Muscle of arm (tissue), 12 donors: ENCODE results near the gene CHST11. TPM values are rescaled to one million over a fixed set of nuclear protein-coding genes. Genes with fewer than 3 reads are reported as not detected.

Experiments
- DNase-seq: peaks from one replicate; pipeline ENCODE4 v3.0.0-alpha.2; 2013
- polyA plus RNA-seq, 12 donors: library from polyadenylated mRNA; unstranded; fragments of 120-200 nt; gene quantifications; one replicate each; pipeline ENCODE4 v1.2.1, GENCODE V29; 2013; ENCODE audit not compliant: insufficient read length in 12 of 12

CHST11 gene
- polyA plus RNA-seq, 12 donors = 1.4 to 13.3 (median 2.7) TPM; not detected in 1

- no peak for DNase-seq
Observed at GRCh38 chr12:104426926-104427546, 29.7 kb upstream of the CHST11 start.

DNA sequence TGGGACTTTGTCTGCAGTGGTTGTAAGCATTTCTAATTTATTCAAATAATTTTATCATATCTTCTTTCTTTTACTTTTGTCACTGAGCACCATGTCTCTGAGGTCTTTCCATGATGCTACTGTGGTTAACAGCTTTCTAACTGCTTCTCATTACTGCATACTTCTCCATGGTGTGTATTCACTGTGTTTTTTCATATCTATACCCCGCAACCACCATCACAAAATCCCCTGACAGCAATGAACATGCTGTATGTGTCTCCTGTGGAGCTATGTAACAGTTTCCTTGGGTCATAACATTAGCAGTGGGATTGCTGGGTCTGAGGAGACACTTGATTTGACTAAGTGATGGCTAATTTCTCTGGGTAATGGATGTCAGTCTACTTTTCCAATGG is 29.2 kb upstream of the CHST11 start:
- no peak for DNase-seq

DNA sequence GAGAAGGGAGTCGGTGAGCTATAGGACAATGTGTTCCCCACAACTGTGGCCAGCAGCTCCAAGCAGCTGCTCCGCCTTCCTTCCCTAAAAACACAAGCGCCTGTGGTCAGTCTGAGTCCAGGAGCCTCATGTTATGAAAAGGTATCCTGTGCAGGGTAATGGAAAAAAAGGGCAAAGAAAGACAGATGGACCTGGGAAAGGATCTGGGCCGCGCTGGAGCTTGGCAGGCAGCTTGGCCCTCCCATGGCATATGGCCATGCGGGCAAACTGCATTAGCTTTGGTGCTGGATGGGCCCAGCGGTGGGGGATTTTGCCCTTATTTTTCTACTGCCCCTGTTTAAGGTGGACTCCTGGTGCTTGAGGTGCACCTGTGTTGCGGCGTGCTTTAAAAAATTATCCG is 23.7 kb upstream of the CHST11 start:
- no peak for DNase-seq

DNA sequence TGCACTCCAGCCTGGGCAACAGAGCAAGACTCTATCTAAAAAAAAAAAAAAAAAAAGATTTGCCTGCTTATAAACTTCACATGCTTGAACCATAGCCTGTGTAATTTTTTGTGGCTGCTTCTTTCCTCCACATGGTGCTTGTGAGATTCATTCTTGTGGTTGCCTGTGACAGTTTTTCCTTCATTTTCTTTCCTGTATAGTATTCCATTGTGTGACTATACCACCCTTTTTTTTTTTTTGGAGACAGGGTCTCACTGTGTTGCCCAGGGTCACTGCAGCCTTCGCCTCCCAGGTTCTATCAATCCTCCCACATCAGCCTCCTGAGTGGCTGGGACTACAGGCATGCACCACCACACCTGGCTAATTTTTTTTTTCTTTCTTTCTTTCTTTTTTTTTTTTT is 22.6 kb upstream of the CHST11 start:
- no peak for DNase-seq

- DNase-seq = no peak
Observed at GRCh38 chr12:104435175-104435574, 21.6 kb upstream of the CHST11 start.

GRCh38 chr12:104435765-104436164 is 21.0 kb upstream of the CHST11 start:
- no peak for DNase-seq

DNA sequence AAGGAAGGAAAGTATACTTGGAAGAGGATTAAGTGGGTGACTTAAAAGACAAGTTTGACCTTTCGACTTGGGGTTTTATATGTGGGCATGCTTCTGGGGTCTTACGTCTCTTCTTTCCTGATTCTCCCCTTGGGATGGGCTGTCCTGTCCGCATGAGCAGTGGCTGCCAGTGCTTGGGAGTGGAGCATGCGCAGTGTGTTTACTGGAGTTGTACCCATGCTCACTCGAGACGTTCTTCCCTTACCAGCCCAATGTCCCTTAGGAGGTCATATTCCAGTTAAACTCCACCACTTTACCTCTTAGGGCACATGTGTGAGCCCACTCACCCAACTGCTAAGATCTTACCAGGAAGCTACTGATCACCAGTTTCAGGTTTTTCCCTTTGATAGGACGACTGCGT is 20.0 kb upstream of the CHST11 start:
- no peak for DNase-seq

DNA sequence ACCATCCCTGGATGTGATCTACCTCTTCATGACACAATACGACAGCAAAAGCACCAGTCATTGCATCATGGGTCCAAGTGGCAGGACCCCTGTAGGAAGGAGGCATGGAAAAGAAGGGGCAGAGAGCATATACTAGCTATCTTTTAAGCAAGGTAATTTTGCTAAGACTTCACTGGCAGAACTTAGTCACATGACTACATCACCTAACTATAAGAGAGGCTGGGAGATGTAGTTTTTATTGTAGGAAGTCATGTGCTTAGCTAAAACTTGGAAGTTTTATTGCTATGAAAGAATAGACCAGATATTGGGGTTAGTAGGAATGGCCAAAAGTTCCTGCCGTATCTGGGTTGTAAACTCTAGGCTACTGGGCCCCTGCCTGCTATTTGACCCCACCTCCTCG is 18.6 kb upstream of the CHST11 start:
- no peak for DNase-seq

DNA sequence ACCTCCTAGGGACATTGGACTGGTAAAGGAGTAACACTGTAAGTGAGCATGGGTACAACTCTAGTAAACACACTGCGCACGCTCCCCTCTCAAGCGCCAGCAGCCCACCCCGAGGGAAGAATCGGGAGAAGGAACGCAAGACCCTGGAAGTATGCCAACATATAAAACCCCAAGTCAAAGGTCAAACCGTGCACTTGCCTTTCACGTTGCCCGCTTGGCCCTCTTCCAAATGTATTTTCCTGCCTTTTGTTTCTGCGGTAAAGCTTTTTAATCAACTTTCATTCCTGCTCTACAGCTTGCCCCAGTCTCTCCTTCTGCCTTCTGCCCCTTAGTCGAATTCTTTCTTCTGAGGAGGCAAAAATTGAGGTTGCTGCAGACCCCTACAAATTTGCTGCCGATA is 17.6 kb upstream of the CHST11 start:
- DNase-seq = no peak

DNA sequence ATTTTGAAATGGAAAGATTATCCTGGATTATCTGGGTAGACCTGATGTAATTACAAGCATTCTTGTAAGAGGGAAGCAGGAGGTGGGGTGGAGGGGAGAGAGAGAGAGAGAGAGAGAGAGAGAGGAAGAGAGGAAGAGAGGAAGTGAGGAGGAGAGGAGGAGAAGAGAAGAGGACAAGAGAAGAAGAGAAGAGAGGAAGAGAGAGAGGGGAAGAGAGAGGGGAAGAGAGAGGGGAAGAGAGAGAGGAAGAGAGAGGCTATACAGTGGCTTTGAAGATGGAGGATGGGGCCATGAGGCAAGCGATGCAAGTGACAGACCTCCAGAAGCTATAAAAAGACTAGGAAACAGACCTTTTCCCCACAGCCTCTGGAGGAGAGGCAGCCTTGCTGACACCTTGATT is 13.7 kb upstream of the CHST11 start:
- DNase-seq = no peak

DNA sequence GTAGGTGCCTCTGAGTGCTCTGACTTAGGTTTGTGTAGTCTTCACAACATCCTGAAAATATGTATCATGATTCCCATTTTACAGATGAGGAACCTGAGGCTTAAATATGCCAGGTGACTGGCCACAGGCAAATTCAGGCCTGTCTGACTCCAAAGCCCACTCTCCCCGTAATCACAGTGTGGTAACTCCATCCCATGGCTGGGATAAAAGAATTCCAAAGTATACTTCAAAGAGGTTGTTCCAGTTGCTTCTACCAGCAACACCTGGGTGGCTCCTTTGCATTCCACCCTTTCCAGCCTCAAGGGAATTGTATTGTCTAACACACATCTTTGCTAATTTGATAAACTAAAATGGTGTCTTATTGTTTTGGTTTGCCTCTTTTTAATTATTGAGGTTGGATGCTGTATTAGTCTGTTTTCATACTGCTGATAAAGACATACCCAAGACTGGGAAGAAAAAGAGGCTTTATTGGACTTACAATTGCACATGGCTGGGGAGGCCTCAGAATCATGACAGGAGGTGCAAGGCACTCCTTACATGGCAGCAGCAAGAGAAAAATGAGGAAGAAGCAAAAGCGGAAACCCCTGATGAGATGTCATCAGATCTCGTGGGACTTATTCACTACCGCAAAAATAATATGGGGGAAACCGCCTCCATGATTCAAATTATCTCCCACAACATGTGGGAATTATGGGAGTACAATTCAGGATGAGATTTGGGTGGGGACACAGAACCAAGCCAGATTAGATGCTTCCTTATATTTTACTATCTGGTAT is 9.9 kb upstream of the CHST11 start:
- no peak for DNase-seq

GRCh38 chr12:104448031-104448430 is 8.7 kb upstream of the CHST11 start:
- DNase-seq = no peak

- DNase-seq = no peak
Observed at GRCh38 chr12:104448451-104448850, 8.3 kb upstream of the CHST11 start.

DNA sequence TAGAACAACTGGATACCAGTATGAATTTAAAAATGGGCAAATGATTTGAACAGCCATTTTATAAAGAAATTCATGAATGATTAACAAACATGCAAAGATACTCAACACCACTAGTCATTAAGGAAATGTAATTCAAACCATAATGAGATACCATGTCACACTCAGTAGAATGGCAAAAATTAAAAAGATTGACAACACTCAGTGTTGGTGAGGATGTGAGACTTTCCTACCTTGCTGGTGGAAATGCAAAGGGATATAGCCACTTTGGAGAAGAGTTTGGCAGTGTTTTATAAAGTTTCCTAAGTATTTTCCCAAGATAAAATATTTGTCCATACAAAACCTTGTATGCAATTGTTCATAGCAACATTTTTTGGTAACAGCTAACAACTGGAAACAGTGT is 6.0 kb upstream of the CHST11 start:
- no peak for DNase-seq

DNA sequence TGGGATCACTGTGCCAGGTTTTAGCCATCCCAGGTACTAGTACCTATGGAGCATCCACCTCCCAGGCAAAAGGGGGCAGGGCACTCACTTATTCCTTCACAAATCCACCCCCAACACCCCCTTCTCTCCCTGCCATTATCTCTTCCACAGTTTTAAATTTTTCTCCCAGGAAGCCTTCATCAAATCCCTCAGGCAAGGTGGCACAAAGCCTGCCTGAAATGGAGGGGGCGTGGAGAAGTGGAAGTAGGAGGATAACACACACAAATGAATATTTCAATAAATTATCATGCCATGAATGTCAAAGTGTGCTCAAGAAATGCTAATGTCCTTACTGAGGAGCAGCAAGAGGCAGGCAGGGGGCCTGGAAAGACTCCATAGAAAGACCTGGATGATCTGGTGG is 4.7 kb upstream of the CHST11 start:
- DNase-seq = no peak

DNA sequence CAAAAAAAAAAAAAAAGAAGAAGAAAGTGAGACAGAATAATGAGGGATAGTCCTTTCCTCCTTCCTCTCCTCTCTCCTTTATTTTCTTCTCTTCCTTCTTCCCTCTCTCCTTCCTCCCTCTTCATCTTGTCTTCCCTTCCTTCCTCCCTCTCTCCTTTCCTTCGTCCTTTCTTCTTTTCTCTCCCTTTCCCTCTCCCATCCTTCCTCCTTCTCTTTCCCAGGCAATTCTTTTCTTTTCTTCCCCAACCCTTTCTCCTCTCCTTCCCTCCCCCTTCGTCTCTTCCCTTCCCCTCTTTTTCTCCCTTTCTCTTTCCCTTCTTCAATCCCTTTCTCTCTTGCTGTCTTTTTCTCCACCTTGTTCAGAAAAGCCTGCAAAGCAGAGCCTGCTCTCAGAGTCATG is 3.6 kb upstream of the CHST11 start:
- DNase-seq = no peak

GRCh38 chr12:104454997-104455396 is 1.8 kb upstream of the CHST11 start:
- DNase-seq = no peak

DNA sequence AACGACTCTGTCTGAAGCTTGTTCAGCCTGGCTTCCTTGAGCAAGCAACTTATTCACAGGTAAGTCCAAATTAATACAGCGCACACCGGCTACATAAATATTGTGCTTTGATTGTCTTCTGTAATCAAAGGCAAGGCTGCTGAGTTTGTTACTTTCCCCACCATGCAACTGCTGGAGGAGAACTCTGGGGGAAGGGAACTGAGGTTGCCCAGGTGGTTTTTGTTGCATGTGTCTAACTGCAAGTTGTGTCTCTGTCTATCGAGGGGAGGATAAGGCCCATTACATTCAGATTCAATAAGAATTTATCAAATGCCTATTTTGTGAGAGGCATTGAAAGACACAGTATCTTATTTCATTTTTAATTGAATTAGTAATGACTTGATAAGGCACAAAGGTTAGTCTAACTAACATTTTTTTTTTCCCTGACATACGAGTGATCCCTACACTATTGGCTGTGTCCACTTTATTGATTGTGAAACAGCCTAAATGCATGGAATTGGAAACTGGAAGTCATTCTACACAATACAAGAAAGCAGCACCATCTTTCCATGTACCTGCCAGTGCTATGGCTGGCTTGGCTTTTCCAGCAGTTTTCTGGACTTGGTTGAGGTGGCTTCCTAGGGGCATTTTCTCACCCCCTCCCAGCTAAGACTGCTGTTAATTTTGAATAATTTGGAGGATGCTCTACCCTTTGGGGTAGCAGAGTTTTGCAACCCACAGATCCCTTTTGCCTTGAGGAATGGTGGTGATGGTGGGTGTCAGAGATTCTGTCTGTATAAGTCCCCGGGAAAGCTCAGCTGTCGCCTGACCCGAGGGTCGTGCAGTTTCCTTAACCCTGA is 951 bp upstream of the CHST11 start:
- no peak for DNase-seq

DNA sequence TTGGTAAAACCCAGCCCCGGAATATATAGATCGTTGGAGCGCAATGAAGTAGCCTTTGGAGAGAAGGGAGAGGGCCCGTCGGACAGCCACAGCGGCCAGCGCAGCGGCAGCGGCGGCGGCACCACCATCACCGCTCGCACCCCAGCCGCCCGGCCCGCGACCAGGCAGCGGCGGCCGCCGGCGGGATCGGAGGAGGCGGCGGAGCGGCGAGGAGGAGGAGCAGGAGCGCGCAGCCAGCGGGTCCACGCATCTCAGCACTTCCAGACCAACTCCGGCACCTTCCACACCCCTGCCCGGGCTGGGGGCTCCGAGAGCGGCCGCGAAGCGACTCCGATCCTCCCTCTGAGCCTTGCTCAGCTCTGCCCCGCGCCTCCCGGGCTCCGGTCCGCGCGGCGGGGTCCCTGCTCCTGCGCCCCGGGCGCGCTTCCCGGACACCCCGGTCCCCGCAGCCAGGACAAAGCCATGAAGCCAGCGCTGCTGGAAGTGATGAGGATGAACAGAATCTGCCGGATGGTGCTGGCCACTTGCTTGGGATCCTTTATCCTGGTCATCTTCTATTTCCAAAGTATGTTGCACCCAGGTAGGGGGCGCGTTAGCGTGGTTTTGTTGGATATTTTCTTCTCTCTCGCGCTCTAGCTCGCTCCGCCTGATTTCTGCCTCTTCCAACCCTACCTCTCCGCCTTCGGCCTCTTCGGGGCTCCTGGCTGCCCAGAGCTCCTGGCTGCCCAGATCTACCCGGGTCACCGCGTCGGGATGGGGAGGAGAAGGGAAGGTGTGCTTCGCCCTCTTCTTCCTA is 400 bp downstream of the CHST11 start:
- DNase-seq = peak; percentile 81

- no peak for DNase-seq
Observed at GRCh38 chr12:104457746-104458693, 1.3 kb downstream of the CHST11 start.
